ENCODE data around the gene RPS6KA1. TPM values are rescaled to one million over a fixed set of nuclear protein-coding genes. Genes with fewer than 3 reads are reported as not detected.

The RPS6KA1 gene
- total and polyA plus RNA-seq, 9 of the 15 experiments (the other 6 are each of a cell fraction or from before 2014, with no cell fraction given) = 2.4 to 61.0 (median 35.5) TPM

GRCh38 chr1:26541816-26542711 lies 12.5 kb downstream of the RPS6KA1 start (continued):
- 0 out of 2 replicates have a peak, but pooled peaks have one; percentile 31 for TF ChIP-seq USF1 (CRISPR knock-in tag; IDR thresholded peaks at IDR 0.05)
- TF ChIP-seq NCOA1 (IDR thresholded peaks at IDR 0.05; ENCODE audit: low read depth) = 0 out of 2 replicates have a peak, but pooled peaks have one; percentile 12
- no peak for TF ChIP-seq TCFL5 (CRISPR knock-in tag; conservative IDR thresholded peaks at IDR 0.05)
- TF ChIP-seq FOSL1 (tag; conservative IDR thresholded peaks at IDR 0.05) = 0 out of 2 replicates have a peak, but pooled peaks have one; percentile 16
- no peak for TF ChIP-seq HIVEP1 (CRISPR knock-in tag; IDR thresholded peaks at IDR 0.05)
- TF ChIP-seq HEY1 (CRISPR knock-in tag; IDR thresholded peaks at IDR 0.05; ENCODE audit: borderline replicate concordance) = 0 out of 2 replicates have a peak, but pooled peaks have one; percentile 6
- TF ChIP-seq, protein P1, sequence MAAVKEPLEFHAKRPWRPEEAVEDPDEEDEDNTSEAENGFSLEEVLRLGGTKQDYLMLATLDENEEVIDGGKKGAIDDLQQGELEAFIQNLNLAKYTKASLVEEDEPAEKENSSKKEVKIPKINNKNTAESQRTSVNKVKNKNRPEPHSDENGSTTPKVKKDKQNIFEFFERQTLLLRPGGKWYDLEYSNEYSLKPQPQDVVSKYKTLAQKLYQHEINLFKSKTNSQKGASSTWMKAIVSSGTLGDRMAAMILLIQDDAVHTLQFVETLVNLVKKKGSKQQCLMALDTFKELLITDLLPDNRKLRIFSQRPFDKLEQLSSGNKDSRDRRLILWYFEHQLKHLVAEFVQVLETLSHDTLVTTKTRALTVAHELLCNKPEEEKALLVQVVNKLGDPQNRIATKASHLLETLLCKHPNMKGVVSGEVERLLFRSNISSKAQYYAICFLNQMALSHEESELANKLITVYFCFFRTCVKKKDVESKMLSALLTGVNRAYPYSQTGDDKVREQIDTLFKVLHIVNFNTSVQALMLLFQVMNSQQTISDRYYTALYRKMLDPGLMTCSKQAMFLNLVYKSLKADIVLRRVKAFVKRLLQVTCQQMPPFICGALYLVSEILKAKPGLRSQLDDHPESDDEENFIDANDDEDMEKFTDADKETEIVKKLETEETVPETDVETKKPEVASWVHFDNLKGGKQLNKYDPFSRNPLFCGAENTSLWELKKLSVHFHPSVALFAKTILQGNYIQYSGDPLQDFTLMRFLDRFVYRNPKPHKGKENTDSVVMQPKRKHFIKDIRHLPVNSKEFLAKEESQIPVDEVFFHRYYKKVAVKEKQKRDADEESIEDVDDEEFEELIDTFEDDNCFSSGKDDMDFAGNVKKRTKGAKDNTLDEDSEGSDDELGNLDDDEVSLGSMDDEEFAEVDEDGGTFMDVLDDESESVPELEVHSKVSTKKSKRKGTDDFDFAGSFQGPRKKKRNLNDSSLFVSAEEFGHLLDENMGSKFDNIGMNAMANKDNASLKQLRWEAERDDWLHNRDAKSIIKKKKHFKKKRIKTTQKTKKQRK (IDR thresholded peaks at IDR 0.05; ENCODE audit: borderline replicate concordance, low read depth, low read length) = no peak
- TF ChIP-seq HCFC1 (IDR thresholded peaks at IDR 0.05; ENCODE audit: low read depth, low read length) = 0 out of 2 replicates have a peak, but pooled peaks have one; percentile 42
- TF ChIP-seq ETV5 (CRISPR knock-in tag; IDR thresholded peaks at IDR 0.05; ENCODE audit: low read depth) = peak; percentile 83
- 0 out of 4 replicates have a peak, but pooled peaks of 1 of the 2 experiments have one; percentile 21 for TF ChIP-seq TRIM24 (IDR thresholded peaks at IDR 0.05)
- no peak; the same call in 1 of the 2 replicates for TF ChIP-seq FOXP1 (CRISPR knock-in tag; IDR thresholded peaks at IDR 0.05)
- TF ChIP-seq TCF7L2 (IDR thresholded peaks at IDR 0.05; ENCODE audit: low read depth, low read length) = no peak
- TF ChIP-seq TRIM28 (IDR thresholded peaks at IDR 0.05) = no peak
- TF ChIP-seq JUN (IDR thresholded peaks at IDR 0.05; ENCODE audit: borderline replicate concordance, low read depth, low read length) = no peak
- peak; percentile 62; the same call in 1 of the 2 replicates for TF ChIP-seq JUN (CRISPR knock-in tag; IDR thresholded peaks at IDR 0.05; ENCODE audit: borderline replicate concordance)
- TF ChIP-seq ZBTB11 (CRISPR knock-in tag; IDR thresholded peaks at IDR 0.05) = peak in 1 of 3 experiments; percentile 72; a peak in 2 of 6 replicates
- 0 out of 2 replicates have a peak, but pooled peaks have one; percentile 20 for TF ChIP-seq CBX1 (IDR thresholded peaks at IDR 0.05; ENCODE audit: low read depth)
- TF ChIP-seq ZNF76 (CRISPR knock-in tag; IDR thresholded peaks at IDR 0.05; ENCODE audit: borderline replicate concordance) = 0 out of 2 replicates have a peak, but pooled peaks have one; percentile 7
- TF ChIP-seq CREM (IDR thresholded peaks at IDR 0.05; ENCODE audit: low read depth) = peak; percentile 72
- no peak for TF ChIP-seq MAFK (IDR thresholded peaks at IDR 0.05; ENCODE audit: low read length)
